ENCODE data around the gene APOBEC3A. TPM values are rescaled to one million over a fixed set of nuclear protein-coding genes. Genes with fewer than 3 reads are reported as not detected.

APOBEC3A gene
- total and polyA plus RNA-seq, 2 of the 8 experiments (the other 6 are each of a cell fraction or from before 2014, with no cell fraction given) = not detected

DNA sequence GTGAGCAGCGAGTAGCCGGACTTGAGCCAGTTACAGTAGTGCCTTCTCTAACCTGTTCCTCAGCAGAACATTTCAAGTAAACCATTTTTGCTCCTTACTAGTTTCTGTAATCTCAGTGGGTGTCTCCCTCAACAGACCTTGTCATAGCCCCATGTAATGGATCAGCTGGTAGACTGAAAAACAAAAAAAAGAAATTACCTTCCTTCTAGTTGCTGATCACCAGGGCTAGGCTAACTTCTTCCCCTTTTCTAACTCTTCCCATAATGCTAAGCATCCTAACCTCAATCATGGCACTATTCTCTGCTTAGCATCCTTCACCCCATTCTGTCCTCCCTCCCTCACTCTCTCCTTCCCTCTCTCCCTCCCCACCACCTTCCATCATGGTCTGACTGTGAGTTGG, 49.6 kb upstream of the APOBEC3A start (continued):
- TF ChIP-seq, protein P1, sequence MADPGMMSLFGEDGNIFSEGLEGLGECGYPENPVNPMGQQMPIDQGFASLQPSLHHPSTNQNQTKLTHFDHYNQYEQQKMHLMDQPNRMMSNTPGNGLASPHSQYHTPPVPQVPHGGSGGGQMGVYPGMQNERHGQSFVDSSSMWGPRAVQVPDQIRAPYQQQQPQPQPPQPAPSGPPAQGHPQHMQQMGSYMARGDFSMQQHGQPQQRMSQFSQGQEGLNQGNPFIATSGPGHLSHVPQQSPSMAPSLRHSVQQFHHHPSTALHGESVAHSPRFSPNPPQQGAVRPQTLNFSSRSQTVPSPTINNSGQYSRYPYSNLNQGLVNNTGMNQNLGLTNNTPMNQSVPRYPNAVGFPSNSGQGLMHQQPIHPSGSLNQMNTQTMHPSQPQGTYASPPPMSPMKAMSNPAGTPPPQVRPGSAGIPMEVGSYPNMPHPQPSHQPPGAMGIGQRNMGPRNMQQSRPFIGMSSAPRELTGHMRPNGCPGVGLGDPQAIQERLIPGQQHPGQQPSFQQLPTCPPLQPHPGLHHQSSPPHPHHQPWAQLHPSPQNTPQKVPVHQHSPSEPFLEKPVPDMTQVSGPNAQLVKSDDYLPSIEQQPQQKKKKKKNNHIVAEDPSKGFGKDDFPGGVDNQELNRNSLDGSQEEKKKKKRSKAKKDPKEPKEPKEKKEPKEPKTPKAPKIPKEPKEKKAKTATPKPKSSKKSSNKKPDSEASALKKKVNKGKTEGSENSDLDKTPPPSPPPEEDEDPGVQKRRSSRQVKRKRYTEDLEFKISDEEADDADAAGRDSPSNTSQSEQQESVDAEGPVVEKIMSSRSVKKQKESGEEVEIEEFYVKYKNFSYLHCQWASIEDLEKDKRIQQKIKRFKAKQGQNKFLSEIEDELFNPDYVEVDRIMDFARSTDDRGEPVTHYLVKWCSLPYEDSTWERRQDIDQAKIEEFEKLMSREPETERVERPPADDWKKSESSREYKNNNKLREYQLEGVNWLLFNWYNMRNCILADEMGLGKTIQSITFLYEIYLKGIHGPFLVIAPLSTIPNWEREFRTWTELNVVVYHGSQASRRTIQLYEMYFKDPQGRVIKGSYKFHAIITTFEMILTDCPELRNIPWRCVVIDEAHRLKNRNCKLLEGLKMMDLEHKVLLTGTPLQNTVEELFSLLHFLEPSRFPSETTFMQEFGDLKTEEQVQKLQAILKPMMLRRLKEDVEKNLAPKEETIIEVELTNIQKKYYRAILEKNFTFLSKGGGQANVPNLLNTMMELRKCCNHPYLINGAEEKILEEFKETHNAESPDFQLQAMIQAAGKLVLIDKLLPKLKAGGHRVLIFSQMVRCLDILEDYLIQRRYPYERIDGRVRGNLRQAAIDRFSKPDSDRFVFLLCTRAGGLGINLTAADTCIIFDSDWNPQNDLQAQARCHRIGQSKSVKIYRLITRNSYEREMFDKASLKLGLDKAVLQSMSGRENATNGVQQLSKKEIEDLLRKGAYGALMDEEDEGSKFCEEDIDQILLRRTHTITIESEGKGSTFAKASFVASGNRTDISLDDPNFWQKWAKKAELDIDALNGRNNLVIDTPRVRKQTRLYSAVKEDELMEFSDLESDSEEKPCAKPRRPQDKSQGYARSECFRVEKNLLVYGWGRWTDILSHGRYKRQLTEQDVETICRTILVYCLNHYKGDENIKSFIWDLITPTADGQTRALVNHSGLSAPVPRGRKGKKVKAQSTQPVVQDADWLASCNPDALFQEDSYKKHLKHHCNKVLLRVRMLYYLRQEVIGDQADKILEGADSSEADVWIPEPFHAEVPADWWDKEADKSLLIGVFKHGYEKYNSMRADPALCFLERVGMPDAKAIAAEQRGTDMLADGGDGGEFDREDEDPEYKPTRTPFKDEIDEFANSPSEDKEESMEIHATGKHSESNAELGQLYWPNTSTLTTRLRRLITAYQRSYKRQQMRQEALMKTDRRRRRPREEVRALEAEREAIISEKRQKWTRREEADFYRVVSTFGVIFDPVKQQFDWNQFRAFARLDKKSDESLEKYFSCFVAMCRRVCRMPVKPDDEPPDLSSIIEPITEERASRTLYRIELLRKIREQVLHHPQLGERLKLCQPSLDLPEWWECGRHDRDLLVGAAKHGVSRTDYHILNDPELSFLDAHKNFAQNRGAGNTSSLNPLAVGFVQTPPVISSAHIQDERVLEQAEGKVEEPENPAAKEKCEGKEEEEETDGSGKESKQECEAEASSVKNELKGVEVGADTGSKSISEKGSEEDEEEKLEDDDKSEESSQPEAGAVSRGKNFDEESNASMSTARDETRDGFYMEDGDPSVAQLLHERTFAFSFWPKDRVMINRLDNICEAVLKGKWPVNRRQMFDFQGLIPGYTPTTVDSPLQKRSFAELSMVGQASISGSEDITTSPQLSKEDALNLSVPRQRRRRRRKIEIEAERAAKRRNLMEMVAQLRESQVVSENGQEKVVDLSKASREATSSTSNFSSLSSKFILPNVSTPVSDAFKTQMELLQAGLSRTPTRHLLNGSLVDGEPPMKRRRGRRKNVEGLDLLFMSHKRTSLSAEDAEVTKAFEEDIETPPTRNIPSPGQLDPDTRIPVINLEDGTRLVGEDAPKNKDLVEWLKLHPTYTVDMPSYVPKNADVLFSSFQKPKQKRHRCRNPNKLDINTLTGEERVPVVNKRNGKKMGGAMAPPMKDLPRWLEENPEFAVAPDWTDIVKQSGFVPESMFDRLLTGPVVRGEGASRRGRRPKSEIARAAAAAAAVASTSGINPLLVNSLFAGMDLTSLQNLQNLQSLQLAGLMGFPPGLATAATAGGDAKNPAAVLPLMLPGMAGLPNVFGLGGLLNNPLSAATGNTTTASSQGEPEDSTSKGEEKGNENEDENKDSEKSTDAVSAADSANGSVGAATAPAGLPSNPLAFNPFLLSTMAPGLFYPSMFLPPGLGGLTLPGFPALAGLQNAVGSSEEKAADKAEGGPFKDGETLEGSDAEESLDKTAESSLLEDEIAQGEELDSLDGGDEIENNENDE (IDR thresholded peaks at IDR 0.05; ENCODE audit: insufficient replicate concordance, low read length) = no peak
- TF ChIP-seq NRF1 (IDR thresholded peaks at IDR 0.05; ENCODE audit: low read depth, low read length) (no peak), POU5F1 (IDR thresholded peaks at IDR 0.05; ENCODE audit: low read depth, low read length) (no peak), RXRA (IDR thresholded peaks at IDR 0.05; ENCODE audit: insufficient read depth, low read depth, low read length) (no peak), GTF2F1 (IDR thresholded peaks at IDR 0.05; ENCODE audit: borderline replicate concordance, low read depth, low read length) (no peak), SUZ12 (IDR thresholded peaks at IDR 0.05; ENCODE audit: low read length) (no peak), TAF1 (IDR thresholded peaks at IDR 0.05; ENCODE audit: low read depth, low read length) (no peak), SP2 (IDR thresholded peaks at IDR 0.05; ENCODE audit: low read length) (no peak), RFX5 (IDR thresholded peaks at IDR 0.05; ENCODE audit: borderline replicate concordance, low read depth, low read length) (no peak), NANOG (IDR thresholded peaks at IDR 0.05; ENCODE audit: insufficient read depth, low read depth, low read length, poor library complexity, severe bottlenecking) (no peak), RAD21 (IDR thresholded peaks at IDR 0.05 in 1 of 2, conservative IDR thresholded peaks at IDR 0.05 in 1 of 2; ENCODE audit: low read depth in 2 of 2, low read length in 2 of 2) (no peak)
- TF ChIP-seq, protein P2, sequence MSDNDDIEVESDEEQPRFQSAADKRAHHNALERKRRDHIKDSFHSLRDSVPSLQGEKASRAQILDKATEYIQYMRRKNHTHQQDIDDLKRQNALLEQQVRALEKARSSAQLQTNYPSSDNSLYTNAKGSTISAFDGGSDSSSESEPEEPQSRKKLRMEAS (IDR thresholded peaks at IDR 0.05) = no peak
